Measurements from ENCODE around the gene ACTMAP.

ACTMAP gene

GRCh38 chr19:40777645-40777936 is 27.3 kb upstream of the ACTMAP start:
- H3K79me2 ChIP-seq (ENCODE audit: insufficient read depth, low read depth) = no peaks in the 10 kb centered on the region
- H3K27me3 ChIP-seq (ENCODE audit: insufficient read depth, low read depth) = peaks cover 25% of the 10 kb centered on the region
- H3K9ac ChIP-seq = peak overlapping the region; percentile 57; the same call in 1 of the 2 replicates
- peak overlapping the region; percentile 86 for H3K27ac ChIP-seq
- H3K4me2 ChIP-seq = peak overlapping the region; percentile 98
- peak overlapping the region; percentile 67; the same call in 1 of the 2 replicates for H2AFZ ChIP-seq (ENCODE audit: low read depth)
- peak overlapping the region; percentile 58 for H3K4me3 ChIP-seq (IDR thresholded peaks at IDR 0.05; ENCODE audit: insufficient read depth, low read depth, low read length)
- H3K4me1 ChIP-seq (ENCODE audit: low read depth, poor library complexity, severe bottlenecking) = peaks cover 12% of the 10 kb centered on the region
- H4K20me1 ChIP-seq (ENCODE audit: insufficient read depth) = no peaks in the 10 kb centered on the region
- TF ChIP-seq, protein P1, sequence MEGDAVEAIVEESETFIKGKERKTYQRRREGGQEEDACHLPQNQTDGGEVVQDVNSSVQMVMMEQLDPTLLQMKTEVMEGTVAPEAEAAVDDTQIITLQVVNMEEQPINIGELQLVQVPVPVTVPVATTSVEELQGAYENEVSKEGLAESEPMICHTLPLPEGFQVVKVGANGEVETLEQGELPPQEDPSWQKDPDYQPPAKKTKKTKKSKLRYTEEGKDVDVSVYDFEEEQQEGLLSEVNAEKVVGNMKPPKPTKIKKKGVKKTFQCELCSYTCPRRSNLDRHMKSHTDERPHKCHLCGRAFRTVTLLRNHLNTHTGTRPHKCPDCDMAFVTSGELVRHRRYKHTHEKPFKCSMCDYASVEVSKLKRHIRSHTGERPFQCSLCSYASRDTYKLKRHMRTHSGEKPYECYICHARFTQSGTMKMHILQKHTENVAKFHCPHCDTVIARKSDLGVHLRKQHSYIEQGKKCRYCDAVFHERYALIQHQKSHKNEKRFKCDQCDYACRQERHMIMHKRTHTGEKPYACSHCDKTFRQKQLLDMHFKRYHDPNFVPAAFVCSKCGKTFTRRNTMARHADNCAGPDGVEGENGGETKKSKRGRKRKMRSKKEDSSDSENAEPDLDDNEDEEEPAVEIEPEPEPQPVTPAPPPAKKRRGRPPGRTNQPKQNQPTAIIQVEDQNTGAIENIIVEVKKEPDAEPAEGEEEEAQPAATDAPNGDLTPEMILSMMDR (conservative IDR thresholded peaks at IDR 0.05; ENCODE audit: low read depth, low read length) = no peak
- no peaks in the 10 kb centered on the region for H3K36me3 ChIP-seq (ENCODE audit: insufficient read depth)

DNA sequence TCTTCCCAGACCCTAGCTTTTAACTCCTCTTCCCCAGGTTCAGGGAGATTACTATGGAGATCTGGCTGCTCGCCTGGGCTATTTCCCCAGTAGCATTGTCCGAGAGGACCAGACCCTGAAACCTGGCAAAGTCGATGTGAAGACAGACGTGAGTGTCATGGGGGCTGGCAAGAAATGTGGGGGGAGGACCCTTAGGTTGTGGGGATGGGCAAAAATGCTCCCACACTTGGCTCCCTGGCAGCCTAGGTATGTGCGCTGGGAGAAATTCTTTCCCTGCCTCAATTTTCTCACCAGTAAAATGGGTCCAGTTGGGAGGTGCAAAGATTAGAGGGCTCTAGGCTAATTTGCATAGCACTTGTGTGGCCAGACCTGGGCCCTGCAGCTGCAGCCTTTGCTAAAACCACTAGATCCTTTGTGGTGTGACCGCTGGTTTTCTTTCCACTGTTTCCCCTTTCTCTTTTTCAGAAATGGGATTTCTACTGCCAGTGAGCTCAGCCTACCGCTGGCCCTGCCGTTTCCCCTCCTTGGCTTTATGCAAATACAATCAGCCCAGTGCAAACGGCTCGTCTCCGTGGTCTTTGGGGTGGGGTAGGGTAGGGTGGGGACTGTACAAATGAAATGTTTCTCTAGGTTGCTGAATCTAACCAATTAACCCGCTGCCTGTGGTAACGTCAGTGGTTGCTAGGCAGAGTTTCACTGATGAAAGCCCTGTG is 26.8 kb upstream of the ACTMAP start:
- no peaks in the 10 kb centered on the region for H3K79me2 ChIP-seq (ENCODE audit: insufficient read depth, low read depth)

GRCh38 chr19:40776364-40776763 is 26.1 kb upstream of the ACTMAP start:
- Histone ChIP-seq H3K4me1 (ENCODE audit: low read depth, poor library complexity, severe bottlenecking) (peaks cover 12% of the 10 kb centered on the region), H2AFZ (ENCODE audit: low read depth) (no peak overlapping the region), H3K79me2 (ENCODE audit: insufficient read depth, low read depth) (no peaks in the 10 kb centered on the region), H3K4me2 (peak overlapping the region; percentile 69), H3K27me3 (ENCODE audit: insufficient read depth, low read depth) (peaks cover 25% of the 10 kb centered on the region), H3K27ac (no peak overlapping the region), H3K36me3 (ENCODE audit: insufficient read depth) (no peaks in the 10 kb centered on the region), H3K4me3 (IDR thresholded peaks at IDR 0.05; ENCODE audit: insufficient read depth, low read depth, low read length) (no peak overlapping the region), H4K20me1 (ENCODE audit: insufficient read depth) (no peaks in the 10 kb centered on the region), H3K9ac (no peak overlapping the region)
- TF ChIP-seq, protein P1 (conservative IDR thresholded peaks at IDR 0.05; ENCODE audit: low read depth, low read length) = no peak

More for the DNA sequence above, 26.8 kb upstream of the ACTMAP start:
- peak overlapping the region; percentile 29 for H3K4me3 ChIP-seq (IDR thresholded peaks at IDR 0.05; ENCODE audit: insufficient read depth, low read depth, low read length)
- peak overlapping the region; percentile 57; the same call in 1 of the 2 replicates for H3K9ac ChIP-seq
- H3K36me3 ChIP-seq (ENCODE audit: insufficient read depth) = no peaks in the 10 kb centered on the region
- H3K4me1 ChIP-seq (ENCODE audit: low read depth, poor library complexity, severe bottlenecking) = peaks cover 12% of the 10 kb centered on the region
- peak overlapping the region; percentile 67; the same call in 1 of the 2 replicates for H2AFZ ChIP-seq (ENCODE audit: low read depth)
- TF ChIP-seq, protein P1 (conservative IDR thresholded peaks at IDR 0.05; ENCODE audit: low read depth, low read length) = no peak
- H3K27ac ChIP-seq = peak overlapping the region; percentile 86
- peak overlapping the region; percentile 98 for H3K4me2 ChIP-seq
- H3K27me3 ChIP-seq (ENCODE audit: insufficient read depth, low read depth) = peaks cover 25% of the 10 kb centered on the region
- H4K20me1 ChIP-seq (ENCODE audit: insufficient read depth) = no peaks in the 10 kb centered on the region

- Histone ChIP-seq H3K27me3 (ENCODE audit: insufficient read depth, low read depth) (peaks cover 25% of the 10 kb centered on the region), H3K4me2 (no peak overlapping the region), H3K36me3 (ENCODE audit: insufficient read depth) (no peaks in the 10 kb centered on the region), H3K4me3 (IDR thresholded peaks at IDR 0.05; ENCODE audit: insufficient read depth, low read depth, low read length) (no peak overlapping the region), H4K20me1 (ENCODE audit: insufficient read depth) (no peaks in the 10 kb centered on the region), H2AFZ (ENCODE audit: low read depth) (no peak overlapping the region), H3K27ac (no peak overlapping the region), H3K9ac (no peak overlapping the region), H3K4me1 (ENCODE audit: low read depth, poor library complexity, severe bottlenecking) (peaks cover 12% of the 10 kb centered on the region), H3K79me2 (ENCODE audit: insufficient read depth, low read depth) (no peaks in the 10 kb centered on the region)
- TF ChIP-seq, protein P1 (conservative IDR thresholded peaks at IDR 0.05; ENCODE audit: low read depth, low read length) = no peak
Observed at GRCh38 chr19:40775632-40776022, 25.4 kb upstream of the ACTMAP start.
